ENCODE data around the gene NANOG.
"Not testable (repeated sequence)": the region's sequence is repeated elsewhere in the genome, so short reads cannot be mapped to it uniquely, and the experiment has no call there.

The NANOG gene

GRCh38 chr12:7787574-7788293 lies 1.5 kb upstream of the NANOG start:
- H3K4me3 Mint-ChIP-seq, result no peak overlapping the region
- no peak overlapping the region for H3K27ac Mint-ChIP-seq
- no peaks in the 10 kb centered on the region for H3K9me3 Mint-ChIP-seq
- no peaks in the 10 kb centered on the region for H3K4me1 Mint-ChIP-seq
- ATAC-seq (no peak), DNase-seq (ENCODE audit: low spot score in 2 of 2) (no peak)
- no peaks in the 10 kb centered on the region for H3K36me3 Mint-ChIP-seq

DNA sequence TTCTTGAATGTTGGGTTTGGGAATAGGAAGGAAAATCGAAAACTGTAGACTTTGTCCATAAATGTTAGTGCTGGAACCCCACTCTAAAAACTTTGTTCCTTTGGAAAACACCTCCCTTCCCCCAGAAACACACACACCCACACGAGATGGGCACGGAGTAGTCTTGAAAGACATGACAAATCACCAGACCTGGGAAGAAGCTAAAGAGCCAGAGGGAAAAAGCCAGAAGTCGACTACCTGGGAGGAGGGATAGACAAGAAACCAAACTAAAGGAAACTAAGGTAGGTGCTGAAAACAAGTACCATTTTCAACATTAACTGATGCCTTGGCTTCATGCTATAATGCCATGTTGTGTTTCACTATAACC lies 925 bp upstream of the NANOG start:
- Mint-ChIP-seq H3K4me3 (no peak overlapping the region), H3K27ac (no peak overlapping the region)

DNA sequence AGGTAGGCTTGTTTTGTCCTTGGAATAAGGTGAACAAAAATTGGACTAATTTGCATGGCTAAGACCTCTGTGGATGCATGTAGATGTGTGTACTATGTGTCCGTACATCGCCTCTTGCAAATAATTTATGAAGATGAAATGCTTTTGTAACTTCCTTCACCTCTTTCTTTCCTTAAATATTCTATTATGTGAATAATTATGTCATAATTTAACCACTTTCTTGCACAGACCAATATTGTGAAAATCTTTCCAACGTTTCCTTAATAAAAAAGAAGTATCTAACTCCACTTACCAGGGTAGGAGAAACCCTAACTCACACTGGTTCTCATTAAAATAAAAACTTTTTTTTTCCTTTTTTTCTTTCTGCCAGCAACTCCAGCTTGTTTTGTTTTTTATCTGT lies 4.0 kb downstream of the NANOG start:
- no peaks in the 10 kb centered on the region for H3K36me3 Mint-ChIP-seq
- H3K4me1 Mint-ChIP-seq, result no peaks in the 10 kb centered on the region
- ATAC-seq, result no peak
- no peak overlapping the region for H3K4me3 Mint-ChIP-seq
- no peak for DNase-seq (ENCODE audit: low spot score in 2 of 2)
- no peak overlapping the region for H3K27ac Mint-ChIP-seq
- H3K9me3 Mint-ChIP-seq, result no peaks in the 10 kb centered on the region

More for the DNA sequence above, 925 bp upstream of the NANOG start:
- ATAC-seq (no peak), DNase-seq (ENCODE audit: low spot score in 2 of 2) (no peak)
- no peaks in the 10 kb centered on the region for H3K36me3 Mint-ChIP-seq
- H3K4me1 Mint-ChIP-seq, result no peaks in the 10 kb centered on the region
- H3K9me3 Mint-ChIP-seq, result no peaks in the 10 kb centered on the region

- not testable (repeated sequence) for DNase-seq (ENCODE audit: low spot score in 2 of 2); H3K27ac Mint-ChIP-seq; H3K9me3 Mint-ChIP-seq; H3K36me3 Mint-ChIP-seq; H3K4me3 Mint-ChIP-seq; H3K4me1 Mint-ChIP-seq; ATAC-seq
These were observed 8.1 kb downstream of the NANOG start for GRCh38 chr12:7797269-7797668.

DNA sequence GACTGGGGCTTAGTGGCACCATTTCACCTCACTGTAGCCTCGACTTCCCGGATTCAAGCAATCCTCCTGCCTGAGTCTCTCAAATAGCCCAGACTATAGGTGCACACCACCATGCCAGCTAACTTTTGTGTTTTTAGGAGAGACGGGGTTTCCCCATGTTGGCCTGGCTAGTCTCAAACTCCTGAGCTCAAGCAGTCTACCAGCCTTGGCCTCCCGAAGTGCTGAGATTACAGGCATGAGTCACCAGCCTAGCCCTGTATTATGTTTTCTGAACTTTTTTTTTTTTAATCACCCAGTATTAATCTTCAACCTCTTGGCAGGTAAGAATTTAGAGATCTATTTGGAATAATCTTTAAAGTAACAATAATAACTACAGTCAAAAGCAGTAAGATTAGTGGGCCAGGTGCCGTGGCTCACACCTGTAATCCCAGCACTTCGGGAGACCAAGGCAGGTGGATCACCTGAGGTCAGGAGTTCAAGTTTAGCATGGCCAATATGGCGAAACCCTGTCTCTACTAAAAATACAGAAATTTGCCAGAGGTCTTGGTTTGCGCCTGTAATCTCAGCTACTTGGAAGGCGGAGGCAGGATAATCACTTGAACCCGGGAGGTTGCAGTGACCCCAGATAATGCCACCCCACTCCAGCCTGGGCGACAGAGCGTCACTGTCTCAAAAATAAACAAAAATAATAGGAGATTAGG lies 8.6 kb downstream of the NANOG start:
- Mint-ChIP-seq H3K4me3 (no peak overlapping the region), H3K27ac (no peak overlapping the region), H3K4me1 (no peaks in the 10 kb centered on the region), H3K9me3 (no peaks in the 10 kb centered on the region), H3K36me3 (no peaks in the 10 kb centered on the region)
- ATAC-seq, result no peak
- DNase-seq (ENCODE audit: low spot score in 2 of 2), result no peak

GRCh38 chr12:7798750-7799308 lies 9.6 kb downstream of the NANOG start:
- not testable (repeated sequence) for H3K9me3 Mint-ChIP-seq; DNase-seq (ENCODE audit: low spot score in 2 of 2); H3K4me3 Mint-ChIP-seq; H3K4me1 Mint-ChIP-seq; H3K27ac Mint-ChIP-seq; H3K36me3 Mint-ChIP-seq; ATAC-seq

DNA sequence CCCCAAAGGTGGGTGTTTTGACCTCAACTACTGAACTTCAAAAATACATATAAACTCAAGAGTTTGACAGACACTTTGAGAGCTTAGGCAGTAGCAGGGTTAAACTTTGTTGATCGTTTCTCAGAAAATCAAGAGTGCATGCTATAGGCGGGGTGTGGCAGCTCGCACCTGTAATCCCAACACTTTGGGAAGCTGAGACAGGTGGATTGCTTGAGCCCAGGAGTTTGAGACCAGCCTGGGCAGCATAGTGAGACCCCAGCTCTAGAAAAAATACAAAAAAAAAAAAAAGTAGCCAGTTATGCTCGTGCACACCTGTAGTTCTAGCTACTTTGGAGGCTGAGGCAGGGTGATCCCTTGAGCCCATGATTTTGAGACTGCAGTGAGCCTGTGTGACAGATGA lies 12.3 kb downstream of the NANOG start:
- no peak for DNase-seq (ENCODE audit: low spot score in 2 of 2)

DNA sequence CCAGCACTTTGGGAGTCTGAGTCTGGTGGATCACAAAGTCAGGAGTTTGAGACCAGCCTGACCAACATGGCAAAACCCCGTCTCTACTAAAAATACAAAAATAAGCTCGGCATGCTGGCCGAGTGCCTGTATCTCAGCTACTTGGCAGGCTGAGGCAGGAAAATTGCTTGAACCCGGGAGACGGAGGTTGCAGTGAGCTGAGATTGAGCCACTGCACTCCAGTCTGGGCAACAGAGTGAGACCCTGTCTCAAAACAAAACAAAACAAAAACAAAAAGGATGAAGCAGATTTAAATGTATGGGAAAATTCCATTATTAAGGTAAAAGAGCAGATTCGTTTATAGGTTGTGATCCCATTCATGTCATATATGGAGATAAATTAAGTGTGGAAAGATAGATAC lies 17.1 kb downstream of the NANOG start:
- ATAC-seq; H3K4me1 Mint-ChIP-seq; H3K36me3 Mint-ChIP-seq; H3K27ac Mint-ChIP-seq; H3K9me3 Mint-ChIP-seq; H3K4me3 Mint-ChIP-seq; DNase-seq (ENCODE audit: low spot score in 2 of 2): not testable (repeated sequence)

More for the DNA sequence above, 12.3 kb downstream of the NANOG start:
- no peaks in the 10 kb centered on the region for H3K9me3 Mint-ChIP-seq
- H3K4me3 Mint-ChIP-seq, result no peak overlapping the region
- no peaks in the 10 kb centered on the region for H3K4me1 Mint-ChIP-seq
- ATAC-seq, result no peak
- no peak overlapping the region for H3K27ac Mint-ChIP-seq
- no peaks in the 10 kb centered on the region for H3K36me3 Mint-ChIP-seq

- Mint-ChIP-seq H3K4me3 (no peak overlapping the region), H3K9me3 (no peaks in the 10 kb centered on the region), H3K36me3 (no peaks in the 10 kb centered on the region), H3K4me1 (no peaks in the 10 kb centered on the region), H3K27ac (no peak overlapping the region)
- DNase-seq (ENCODE audit: low spot score in 2 of 2), result peak; percentile 36 to 76
- peak; percentile 71 for ATAC-seq
These were observed 17.8 kb downstream of the NANOG start for GRCh38 chr12:7806863-7807487.

DNA sequence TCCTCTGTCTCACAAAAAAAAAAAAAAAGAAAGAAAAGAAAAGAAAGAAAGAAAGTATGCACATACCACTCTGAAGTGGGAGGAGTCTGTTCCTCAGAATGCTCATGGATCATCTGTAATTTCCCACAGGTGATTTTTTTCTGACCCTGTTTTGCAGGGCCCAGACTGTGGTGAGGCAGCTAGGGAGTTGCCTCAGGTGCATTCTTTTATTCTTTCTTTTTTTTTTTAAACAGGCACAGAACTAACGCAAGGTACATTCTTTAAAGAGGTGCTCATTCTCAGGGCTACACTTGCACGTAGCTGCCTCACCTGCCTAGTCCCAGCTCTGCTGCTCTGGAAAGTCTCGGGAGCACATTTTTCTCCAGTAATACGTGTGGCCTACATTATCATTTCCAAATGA lies 36.6 kb downstream of the NANOG start:
- H3K9me3 Mint-ChIP-seq; ATAC-seq; DNase-seq (ENCODE audit: low spot score in 2 of 2); H3K4me1 Mint-ChIP-seq; H3K36me3 Mint-ChIP-seq; H3K4me3 Mint-ChIP-seq; H3K27ac Mint-ChIP-seq: not testable (repeated sequence)

- not testable (repeated sequence) for H3K27ac Mint-ChIP-seq; ATAC-seq; H3K9me3 Mint-ChIP-seq; DNase-seq (ENCODE audit: low spot score in 2 of 2); H3K36me3 Mint-ChIP-seq; H3K4me1 Mint-ChIP-seq; H3K4me3 Mint-ChIP-seq
These were observed 40.5 kb downstream of the NANOG start for GRCh38 chr12:7829737-7830136.

DNA sequence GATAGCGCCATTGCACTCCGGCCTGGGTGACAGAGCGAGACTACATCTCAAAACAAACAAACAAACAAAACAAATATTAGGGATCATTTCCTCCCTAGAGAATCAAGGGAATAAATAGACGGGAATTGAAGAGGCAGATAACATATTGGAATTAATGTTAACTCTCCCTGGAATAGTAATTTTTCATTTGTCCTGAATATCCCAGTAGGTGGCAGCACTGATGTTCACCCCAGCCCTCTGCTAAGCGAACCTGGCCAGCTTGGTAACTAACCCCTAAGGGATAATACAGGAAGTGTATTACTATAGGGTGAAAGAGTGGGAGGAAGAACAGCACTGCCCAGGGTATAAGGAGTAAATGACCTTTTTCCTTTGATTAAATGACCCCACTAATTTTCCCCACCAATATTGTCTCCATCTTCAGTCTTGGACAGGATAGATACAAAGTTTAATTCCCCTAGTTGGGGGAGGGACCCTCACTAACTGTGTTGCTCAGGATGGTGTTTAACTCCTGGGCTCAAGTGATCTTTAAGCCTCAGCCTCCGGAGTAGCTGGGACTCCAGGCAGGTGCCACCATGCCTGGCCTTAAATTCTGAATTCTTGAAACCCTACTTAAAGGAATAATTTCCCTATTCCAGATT lies 43.0 kb downstream of the NANOG start:
- H3K36me3 Mint-ChIP-seq, result no peaks in the 10 kb centered on the region
- no peak for DNase-seq (ENCODE audit: low spot score in 2 of 2)
- no peaks in the 10 kb centered on the region for H3K9me3 Mint-ChIP-seq
- H3K27ac Mint-ChIP-seq, result no peak overlapping the region
- no peaks in the 10 kb centered on the region for H3K4me1 Mint-ChIP-seq
- no peak overlapping the region for H3K4me3 Mint-ChIP-seq
- peak; percentile 90 for ATAC-seq

DNA sequence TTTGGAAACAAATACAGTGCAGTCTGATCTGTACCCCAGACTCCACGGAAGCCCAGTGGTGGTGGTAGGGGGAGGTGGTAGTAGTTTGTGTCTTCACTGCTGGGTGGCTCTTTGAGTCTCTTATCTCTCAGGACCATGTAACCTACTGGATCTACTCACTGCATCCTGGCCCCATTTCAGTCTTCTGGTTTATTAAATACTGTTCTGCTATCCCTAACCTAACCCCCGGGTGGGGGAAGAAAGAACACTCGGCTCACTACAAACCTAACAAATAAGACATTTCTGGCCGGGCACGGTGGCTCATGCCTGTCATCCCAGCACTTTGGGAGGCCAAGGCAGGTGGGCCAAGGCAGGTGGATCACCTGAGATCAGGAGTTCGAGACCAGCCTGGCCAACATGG lies 44.0 kb downstream of the NANOG start:
- H3K9me3 Mint-ChIP-seq; H3K4me3 Mint-ChIP-seq; H3K27ac Mint-ChIP-seq; ATAC-seq; H3K36me3 Mint-ChIP-seq; H3K4me1 Mint-ChIP-seq; DNase-seq (ENCODE audit: low spot score in 2 of 2): not testable (repeated sequence)

DNA sequence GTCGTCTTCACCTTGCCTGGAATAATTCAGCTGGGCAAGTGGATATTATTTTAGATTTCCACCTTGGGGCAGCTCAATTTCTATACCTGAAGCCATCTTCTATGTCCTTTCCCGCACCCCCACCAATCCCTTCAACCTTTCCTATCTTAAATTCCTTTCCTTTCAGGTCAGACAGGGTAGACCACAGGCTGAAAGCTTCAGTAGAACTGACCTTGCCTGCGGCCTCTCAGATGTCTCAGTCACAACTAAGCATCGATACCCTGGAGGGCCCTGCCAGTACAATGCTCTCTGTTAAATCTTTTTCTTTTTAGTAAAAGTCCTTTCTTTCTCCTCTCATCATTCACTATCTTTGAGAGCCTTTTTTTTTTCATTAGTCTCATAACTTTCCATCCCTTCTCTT lies 44.6 kb downstream of the NANOG start:
- no peak for DNase-seq (ENCODE audit: low spot score in 2 of 2)
- Mint-ChIP-seq H3K9me3 (no peaks in the 10 kb centered on the region), H3K4me3 (no peak overlapping the region), H3K36me3 (no peaks in the 10 kb centered on the region), H3K4me1 (no peaks in the 10 kb centered on the region), H3K27ac (no peak overlapping the region)
- no peak for ATAC-seq

DNA sequence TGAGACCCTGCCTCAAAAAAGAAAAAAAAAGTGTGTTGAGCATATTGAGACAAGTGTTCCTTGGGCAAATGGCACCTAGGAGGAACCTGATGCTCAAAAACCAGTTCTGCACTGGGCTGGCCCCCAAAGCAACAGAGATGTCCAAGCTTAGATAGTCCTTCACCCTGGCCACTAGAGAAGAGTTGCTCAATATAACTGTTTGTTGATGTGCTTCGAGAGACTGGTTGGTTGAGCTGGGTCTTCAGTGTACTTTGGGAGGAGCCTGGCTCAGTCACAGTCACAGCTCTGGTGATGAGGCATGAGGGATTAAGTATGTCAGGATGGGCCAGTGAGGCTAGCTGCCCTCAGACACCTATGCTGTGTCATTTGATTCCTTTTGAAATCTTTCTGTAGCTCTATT lies 45.5 kb downstream of the NANOG start:
- DNase-seq (ENCODE audit: low spot score in 2 of 2) (no peak), ATAC-seq (no peak)
- Mint-ChIP-seq H3K4me3 (no peak overlapping the region), H3K36me3 (no peaks in the 10 kb centered on the region), H3K27ac (no peak overlapping the region), H3K4me1 (no peaks in the 10 kb centered on the region), H3K9me3 (no peaks in the 10 kb centered on the region)

Measured in stimulated activated effector memory CD8-positive, alpha-beta T cell treated with anti-CD3 and anti-CD28 coated beads, Interleukin-12 subunit alpha, Interleukin-12 subunit beta, amount 100 ng/mL, for 72 hours (primary cell).